ENCODE results near the gene COX4I1. TPM values are rescaled to one million over a fixed set of nuclear protein-coding genes. Genes with fewer than 3 reads are reported as not detected.

COX4I1 gene
- total and polyA plus RNA-seq, 10 of the 15 experiments (the other 5 are each of a cell fraction or from before 2014, with no cell fraction given): 480 to 1,889 (median 872) TPM

- TF ChIP-seq IKZF2 (IDR thresholded peaks at IDR 0.05) (peak in 1 of 2 experiments; percentile 46; a peak in 3 of 4 replicates), PAX5 (IDR thresholded peaks at IDR 0.05; ENCODE audit: borderline replicate concordance, low read depth, low read length) (0 out of 2 replicates have a peak, but pooled peaks have one; percentile 56), MTA2 (IDR thresholded peaks at IDR 0.05; ENCODE audit: low read depth) (no peak; the same call in 1 of the 2 replicates), EED (IDR thresholded peaks at IDR 0.05; ENCODE audit: low read depth) (peak; percentile 64; the same call in 1 of the 2 replicates), E2F8 (IDR thresholded peaks at IDR 0.05; ENCODE audit: low read depth, partially characterized antibody) (no peak), MXI1 (IDR thresholded peaks at IDR 0.05; ENCODE audit: low read depth, low read length) (no peak), SMAD5 (IDR thresholded peaks at IDR 0.05; ENCODE audit: low read depth) (no peak), RBBP5 (conservative IDR thresholded peaks at IDR 0.05) (no peak), CUX1 (IDR thresholded peaks at IDR 0.05; ENCODE audit: insufficient replicate concordance, low read depth, low read length) (no peak), CTCF (IDR thresholded peaks at IDR 0.05 in 2 of 3, conservative IDR thresholded peaks at IDR 0.05 in 1 of 3; ENCODE audit: control insufficient read depth in 2 of 3, extremely low read depth in 1 of 3, insufficient read depth in 1 of 3, low read depth in 3 of 3, low read length in 3 of 3) (no peak), ETV6 (conservative IDR thresholded peaks at IDR 0.05 in 1 of 2, IDR thresholded peaks at IDR 0.05 in 1 of 2; ENCODE audit: borderline replicate concordance in 1 of 2, low read depth in 1 of 2) (no peak)
- TF ChIP-seq, protein P1, sequence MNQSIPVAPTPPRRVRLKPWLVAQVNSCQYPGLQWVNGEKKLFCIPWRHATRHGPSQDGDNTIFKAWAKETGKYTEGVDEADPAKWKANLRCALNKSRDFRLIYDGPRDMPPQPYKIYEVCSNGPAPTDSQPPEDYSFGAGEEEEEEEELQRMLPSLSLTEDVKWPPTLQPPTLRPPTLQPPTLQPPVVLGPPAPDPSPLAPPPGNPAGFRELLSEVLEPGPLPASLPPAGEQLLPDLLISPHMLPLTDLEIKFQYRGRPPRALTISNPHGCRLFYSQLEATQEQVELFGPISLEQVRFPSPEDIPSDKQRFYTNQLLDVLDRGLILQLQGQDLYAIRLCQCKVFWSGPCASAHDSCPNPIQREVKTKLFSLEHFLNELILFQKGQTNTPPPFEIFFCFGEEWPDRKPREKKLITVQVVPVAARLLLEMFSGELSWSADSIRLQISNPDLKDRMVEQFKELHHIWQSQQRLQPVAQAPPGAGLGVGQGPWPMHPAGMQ (IDR thresholded peaks at IDR 0.05; ENCODE audit: borderline replicate concordance): no peak
- TF ChIP-seq, protein P2, sequence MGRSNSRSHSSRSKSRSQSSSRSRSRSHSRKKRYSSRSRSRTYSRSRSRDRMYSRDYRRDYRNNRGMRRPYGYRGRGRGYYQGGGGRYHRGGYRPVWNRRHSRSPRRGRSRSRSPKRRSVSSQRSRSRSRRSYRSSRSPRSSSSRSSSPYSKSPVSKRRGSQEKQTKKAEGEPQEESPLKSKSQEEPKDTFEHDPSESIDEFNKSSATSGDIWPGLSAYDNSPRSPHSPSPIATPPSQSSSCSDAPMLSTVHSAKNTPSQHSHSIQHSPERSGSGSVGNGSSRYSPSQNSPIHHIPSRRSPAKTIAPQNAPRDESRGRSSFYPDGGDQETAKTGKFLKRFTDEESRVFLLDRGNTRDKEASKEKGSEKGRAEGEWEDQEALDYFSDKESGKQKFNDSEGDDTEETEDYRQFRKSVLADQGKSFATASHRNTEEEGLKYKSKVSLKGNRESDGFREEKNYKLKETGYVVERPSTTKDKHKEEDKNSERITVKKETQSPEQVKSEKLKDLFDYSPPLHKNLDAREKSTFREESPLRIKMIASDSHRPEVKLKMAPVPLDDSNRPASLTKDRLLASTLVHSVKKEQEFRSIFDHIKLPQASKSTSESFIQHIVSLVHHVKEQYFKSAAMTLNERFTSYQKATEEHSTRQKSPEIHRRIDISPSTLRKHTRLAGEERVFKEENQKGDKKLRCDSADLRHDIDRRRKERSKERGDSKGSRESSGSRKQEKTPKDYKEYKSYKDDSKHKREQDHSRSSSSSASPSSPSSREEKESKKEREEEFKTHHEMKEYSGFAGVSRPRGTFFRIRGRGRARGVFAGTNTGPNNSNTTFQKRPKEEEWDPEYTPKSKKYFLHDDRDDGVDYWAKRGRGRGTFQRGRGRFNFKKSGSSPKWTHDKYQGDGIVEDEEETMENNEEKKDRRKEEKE (IDR thresholded peaks at IDR 0.05): no peak
Measured at GRCh38 chr16:85757341-85757822, 42.1 kb upstream of the COX4I1 start (continued).

All from GM12878 (cell line).